Trophoblast cell (in vitro differentiated cells and primary cell): Measurements from ENCODE around the gene HOXB3.

Source experiments
- DNase-seq, 2 donors: peaks; one replicate each; pipeline ENCODE4 v3.0.0-alpha.2; 2016
- H2AFZ ChIP-seq: 2 replicates; pipeline ENCODE4 v1.6.1; 2013; ENCODE audit warnings: low read length, moderate library complexity, mild to moderate bottlenecking; ENCODE audit not compliant: insufficient read depth, poor library complexity
- H2AK5ac ChIP-seq: 2 replicates; pipeline ENCODE4 v1.6.1; 2013; ENCODE audit warnings: mild to moderate bottlenecking, low read length
- H2BK120ac ChIP-seq: 2 replicates; pipeline ENCODE4 v1.6.1; 2013; ENCODE audit warnings: low read length, mild to moderate bottlenecking, moderate library complexity; ENCODE audit not compliant: insufficient read depth, poor library complexity
- H2BK12ac ChIP-seq: 2 replicates; pipeline ENCODE4 v1.6.1; 2013; ENCODE audit warnings: mild to moderate bottlenecking, low read length, moderate library complexity
- H2BK5ac ChIP-seq: 2 replicates; pipeline ENCODE4 v1.6.1; 2013; ENCODE audit warnings: low read length, low read depth, moderate library complexity, mild to moderate bottlenecking; ENCODE audit not compliant: poor library complexity
- H3K14ac ChIP-seq: 2 replicates; pipeline ENCODE4 v1.6.1; 2013; ENCODE audit warnings: mild to moderate bottlenecking, low read length
- H3K18ac ChIP-seq: 2 replicates; pipeline ENCODE4 v1.6.1; 2013; ENCODE audit warnings: mild to moderate bottlenecking, low read length
- H3K23ac ChIP-seq: 2 replicates; pipeline ENCODE4 v1.6.1; 2013; ENCODE audit warnings: low read length
- H3K27ac ChIP-seq: 2 replicates; pipeline ENCODE4 v1.5.1; 2013; ENCODE audit warnings: low read depth, mild to moderate bottlenecking, inconsistent platforms, low read length, moderate library complexity
- H3K27me3 ChIP-seq: 2 replicates; pipeline ENCODE4 v1.6.1; 2013; ENCODE audit warnings: inconsistent platforms, mild to moderate bottlenecking, low read length, moderate library complexity; ENCODE audit not compliant: insufficient read depth
- H3K36me3 ChIP-seq, 2 experiments: 1 replicate in 1 of 2; 2 replicates in 1 of 2; pipeline ENCODE4 v1.6.1; 2013; ENCODE audit warnings: low read length in 2 of 2, mild to moderate bottlenecking in 2 of 2, moderate library complexity in 1 of 2; ENCODE audit not compliant: insufficient read depth in 2 of 2, control insufficient read depth in 1 of 2
- H3K4ac ChIP-seq: 2 replicates; pipeline ENCODE4 v1.6.1; 2013; ENCODE audit warnings: low read depth, mild to moderate bottlenecking, low read length, moderate library complexity
- H3K4me1 ChIP-seq, 2 experiments: 1 replicate in 1 of 2; 2 replicates in 1 of 2; pipeline ENCODE4 v1.6.1; 2013; ENCODE audit warnings: low read length in 2 of 2, mild to moderate bottlenecking in 2 of 2, moderate library complexity in 1 of 2; ENCODE audit not compliant: insufficient read depth in 2 of 2, control insufficient read depth in 1 of 2
- H3K4me2 ChIP-seq: 2 replicates; pipeline ENCODE4 v1.6.1; 2013; ENCODE audit warnings: inconsistent platforms, mild to moderate bottlenecking, low read length, moderate library complexity
- H3K4me3 ChIP-seq: 2 replicates; pipeline ENCODE4 v1.5.1; 2013; ENCODE audit warnings: mild to moderate bottlenecking, low read depth, low read length, inconsistent platforms
- H3K79me1 ChIP-seq: one replicate; pipeline ENCODE4 v1.6.1; 2013; ENCODE audit warnings: low read length
- H3K79me2 ChIP-seq: 2 replicates; pipeline ENCODE4 v1.6.1; 2013; ENCODE audit warnings: low read length, mild to moderate bottlenecking; ENCODE audit not compliant: control insufficient read depth, insufficient read depth, poor library complexity
- H3K9ac ChIP-seq: 2 replicates; pipeline ENCODE4 v1.6.1; 2013; ENCODE audit warnings: mild to moderate bottlenecking, low read length
- H3K9me3 ChIP-seq: 2 replicates; pipeline ENCODE4 v1.6.1; 2013; ENCODE audit warnings: low read depth, mild to moderate bottlenecking, control low read depth, inconsistent platforms, low read length; ENCODE audit not compliant: insufficient read depth
- H4K12ac ChIP-seq: 2 replicates; pipeline ENCODE4 v1.6.1; 2013; ENCODE audit warnings: low read depth, mild to moderate bottlenecking, low read length, moderate library complexity
- H4K8ac ChIP-seq: 2 replicates; pipeline ENCODE4 v1.6.1; 2013; ENCODE audit warnings: low read depth, mild to moderate bottlenecking, low read length, moderate library complexity
- H4K91ac ChIP-seq: one replicate; pipeline ENCODE4 v1.6.1; 2013; ENCODE audit warnings: low read depth, mild to moderate bottlenecking, low read length, moderate library complexity
- WGBS: extraction: QIAGEN DNeasy Blood & Tissue Kit; methylation state at CpG from one replicate; pipeline ENCODE4 v1.1.7; 2013; ENCODE audit warnings: missing lambda C conversion rate; ENCODE audit not compliant: insufficient read length, insufficient coverage; ENCODE audit errors: extremely low coverage; 5-methylcytosine and 5-hydroxymethylcytosine counted together

Gene HOXB3

GRCh38 chr17:48592577-48592976, 2.5 kb upstream of the HOXB3 start:
- H3K27ac ChIP-seq, result no peak overlapping the region
- H2BK12ac ChIP-seq, result peak overlapping the region; percentile 37
- H3K27me3 ChIP-seq, result no peaks in the 10 kb centered on the region
- peak overlapping the region; percentile 46 for H3K18ac ChIP-seq
- no peak overlapping the region for H2AK5ac ChIP-seq
- H3K4me3 ChIP-seq, result peak overlapping the region; percentile 27
- H3K36me3 ChIP-seq, result peaks cover 3 to 10% of the 10 kb centered on the region in 2 experiments
- no peak for DNase-seq
- H3K79me1 ChIP-seq, result peaks cover 16% of the 10 kb centered on the region
- H3K9ac ChIP-seq, result no peak overlapping the region
- H3K4ac ChIP-seq, result no peak overlapping the region
- H4K12ac ChIP-seq, result peak overlapping the region; percentile 16
- H3K9me3 ChIP-seq, result no peaks in the 10 kb centered on the region
- no peak overlapping the region for H3K23ac ChIP-seq
- no peak overlapping the region for H2BK5ac ChIP-seq
- no peak overlapping the region for H3K14ac ChIP-seq
- H3K4me1 ChIP-seq, result peaks cover 34 to 47% of the 10 kb centered on the region in 2 experiments
- peak overlapping the region; percentile 30 for H2BK120ac ChIP-seq
- H4K91ac ChIP-seq, result no peak overlapping the region
- no peak overlapping the region for H2AFZ ChIP-seq
- H4K8ac ChIP-seq, result peak overlapping the region; percentile 22
- WGBS, result no CpG with 5 or more reads among the region's 14 CpGs
- peaks cover 10% of the 10 kb centered on the region for H3K79me2 ChIP-seq
- H3K4me2 ChIP-seq, result peak overlapping the region; percentile 84

- H3K9me3 ChIP-seq, result no peaks in the 10 kb centered on the region
- H2AFZ ChIP-seq, result peak overlapping the region; percentile 44
- H3K4me1 ChIP-seq, result peaks cover 38 to 51% of the 10 kb centered on the region in 2 experiments
- H3K9ac ChIP-seq, result no peak overlapping the region
- no peak overlapping the region for H3K23ac ChIP-seq
- no peaks in the 10 kb centered on the region for H3K27me3 ChIP-seq
- peaks cover 3 to 10% of the 10 kb centered on the region in 2 experiments for H3K36me3 ChIP-seq
- no peak for DNase-seq
- H2BK12ac ChIP-seq, result no peak overlapping the region
- no peak overlapping the region for H3K27ac ChIP-seq
- WGBS, result no CpG with 5 or more reads among the region's 33 CpGs
- H3K4me2 ChIP-seq, result peak overlapping the region; percentile 84
- peak overlapping the region; percentile 20 for H4K8ac ChIP-seq
- H2BK120ac ChIP-seq, result no peak overlapping the region
- no peak overlapping the region for H3K14ac ChIP-seq
- H4K12ac ChIP-seq, result no peak overlapping the region
- H4K91ac ChIP-seq, result peak overlapping the region; percentile 37
- no peak overlapping the region for H2BK5ac ChIP-seq
- no peak overlapping the region for H3K18ac ChIP-seq
- H3K4ac ChIP-seq, result no peak overlapping the region
- no peak overlapping the region for H2AK5ac ChIP-seq
- no peak overlapping the region for H3K4me3 ChIP-seq
- H3K79me1 ChIP-seq, result peaks cover 11% of the 10 kb centered on the region
- H3K79me2 ChIP-seq, result peaks cover 9% of the 10 kb centered on the region
Observed at GRCh38 chr17:48592057-48592514, 2.0 kb upstream of the HOXB3 start.

GRCh38 chr17:48591255-48592056, 1.4 kb upstream of the HOXB3 start:
- Histone ChIP-seq H3K9ac (no peak overlapping the region), H2BK5ac (no peak overlapping the region), H3K79me1 (peaks cover 10% of the 10 kb centered on the region), H3K27me3 (no peaks in the 10 kb centered on the region), H3K4me3 (no peak overlapping the region), H2AFZ (no peak overlapping the region), H2AK5ac (no peak overlapping the region), H2BK120ac (no peak overlapping the region), H3K4ac (no peak overlapping the region), H3K18ac (no peak overlapping the region), H3K14ac (no peak overlapping the region), H2BK12ac (no peak overlapping the region), H3K79me2 (peaks cover 9% of the 10 kb centered on the region), H4K12ac (no peak overlapping the region), H3K36me3 (peaks cover 3 to 10% of the 10 kb centered on the region in 2 experiments), H3K4me2 (no peak overlapping the region), H3K9me3 (no peaks in the 10 kb centered on the region), H3K4me1 (peaks cover 35 to 47% of the 10 kb centered on the region in 2 experiments), H4K91ac (no peak overlapping the region), H3K23ac (no peak overlapping the region), H3K27ac (no peak overlapping the region), H4K8ac (no peak overlapping the region)
- WGBS, result no CpG with 5 or more reads among the region's 10 CpGs
- DNase-seq, result no peak

GRCh38 chr17:48590607-48591161, 643 bp upstream of the HOXB3 start:
- Histone ChIP-seq H3K27ac (no peak overlapping the region), H3K4me3 (no peak overlapping the region), H2AK5ac (peak overlapping the region; percentile 26), H2BK12ac (peak overlapping the region; percentile 58), H4K12ac (no peak overlapping the region), H4K8ac (no peak overlapping the region), H3K9me3 (no peaks in the 10 kb centered on the region), H4K91ac (peak overlapping the region; percentile 28), H2BK5ac (peak overlapping the region; percentile 2), H3K27me3 (no peaks in the 10 kb centered on the region), H3K79me1 (peaks cover 10% of the 10 kb centered on the region), H3K14ac (no peak overlapping the region), H3K23ac (no peak overlapping the region), H3K9ac (no peak overlapping the region), H3K4ac (peak overlapping the region; percentile 50), H3K4me1 (peaks cover 29 to 47% of the 10 kb centered on the region in 2 experiments), H3K4me2 (peak overlapping the region; percentile 62), H3K36me3 (peaks cover 3 to 6% of the 10 kb centered on the region in 2 experiments), H2BK120ac (no peak overlapping the region), H3K18ac (no peak overlapping the region), H2AFZ (no peak overlapping the region), H3K79me2 (peaks cover 4% of the 10 kb centered on the region)
- DNase-seq, result no peak
